Stimulated activated naive B cell treated with anti-CD40 and anti-IgM and Interleukin-4, amounts not matched to agents 10 μg/mL and 1 μg/mL and 100 μg/mL, for 72 hours (primary cell): Measurements from ENCODE around the gene TRIM23.
"Not testable (repeated sequence)": the region's sequence is repeated elsewhere in the genome, so short reads cannot be mapped to it uniquely, and the experiment has no call there.

Experiments
- ATAC-seq, 2 donors: fragments of 150-1000 bp; cut with Tn5 transposase; replicated peaks; 2 replicates each; pipeline ENCODE4 v1.10.0; 2021; ENCODE audit warnings: moderate library complexity in 1 of 2
- DNase-seq: peaks from one replicate; pipeline ENCODE4 v3.0.0; 2021
- H3K27ac Mint-ChIP-seq: one replicate; pipeline ENCODE4 v1.8.0; 2022; ENCODE audit warnings: mild to moderate bottlenecking, mixed read lengths
- H3K27me3 Mint-ChIP-seq, 2 donors: one replicate each; pipeline ENCODE4 v1.8.0; 2022; ENCODE audit warnings: mixed read lengths in 2 of 2
- H3K36me3 Mint-ChIP-seq, 2 donors: one replicate each; pipeline ENCODE4 v1.8.0; 2022; ENCODE audit warnings: mixed read lengths in 2 of 2, mild to moderate bottlenecking in 1 of 2
- H3K4me1 Mint-ChIP-seq, 2 donors: one replicate each; pipeline ENCODE4 v1.8.0; 2022; ENCODE audit warnings: mixed read lengths in 2 of 2, mild to moderate bottlenecking in 1 of 2
- H3K4me3 Mint-ChIP-seq, 2 donors: one replicate each; pipeline ENCODE4 v1.8.0; 2022; ENCODE audit warnings: mild to moderate bottlenecking in 2 of 2, mixed read lengths in 2 of 2, moderate library complexity in 1 of 2
- H3K9me3 Mint-ChIP-seq, 2 donors: one replicate each; pipeline ENCODE4 v1.8.0; 2022; ENCODE audit warnings: mixed read lengths in 2 of 2, mild to moderate bottlenecking in 1 of 2

The TRIM23 gene

DNA sequence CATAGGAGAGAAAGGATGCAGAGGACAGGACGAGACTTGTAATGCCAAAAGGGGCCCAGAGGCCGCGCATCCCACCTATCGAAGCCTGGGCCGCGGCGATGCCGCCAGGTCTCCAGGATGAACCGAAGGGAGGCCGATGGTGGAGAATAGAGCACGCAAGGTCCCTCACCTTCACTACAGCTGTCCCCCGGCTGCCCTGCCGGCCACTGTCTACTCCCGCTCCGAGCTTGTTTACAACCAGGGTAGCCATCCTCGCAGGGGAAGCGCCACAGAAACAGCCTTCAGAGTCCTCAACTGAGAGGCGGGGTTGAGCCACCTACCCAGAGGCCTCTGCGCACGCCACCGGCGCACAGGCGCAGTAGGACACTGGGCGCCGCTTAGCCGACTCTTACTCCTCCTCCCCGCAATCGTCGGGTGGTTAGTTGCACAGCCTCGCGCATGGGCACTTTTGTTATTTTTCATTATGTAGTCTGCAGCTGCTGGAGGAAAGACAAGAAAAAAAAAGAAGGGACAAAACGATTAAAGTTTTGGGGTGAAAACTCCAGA lies at the start of gene TRIM23:
Gene TRIM23 (minus strand): TSS at position 309 of the 546 bp plus-strand sequence. CDS start 59 bp downstream, at position 250.
- peak; percentile 97 for ATAC-seq
- Mint-ChIP-seq H3K4me1 (peaks cover 14 to 26% of the 10 kb centered on the region in 2 donors), H3K27me3 (no peaks in the 10 kb centered on the region), H3K36me3 (peaks cover 2 to 3% of the 10 kb centered on the region in 2 donors), H3K4me3 (peak within 1 kb of the TSS; percentile 97 to 99), H3K27ac (peak within 1 kb of the TSS; percentile 99), H3K9me3 (no peaks in the 10 kb centered on the region)
- DNase-seq, result peak; percentile 90

- ATAC-seq (no peak), DNase-seq (no peak)
- H3K27me3 Mint-ChIP-seq, result no peaks in the 10 kb centered on the region
- H3K36me3 Mint-ChIP-seq, result peaks cover 32 to 48% of the 10 kb centered on the region in 2 donors
- no peaks in the 10 kb centered on the region for H3K9me3 Mint-ChIP-seq
- H3K27ac Mint-ChIP-seq, result no peak overlapping the region
- H3K4me1 Mint-ChIP-seq, result peaks cover 3 to 6% of the 10 kb centered on the region in 2 donors
- no peak overlapping the region for H3K4me3 Mint-ChIP-seq
Measured at GRCh38 chr5:65672796-65673195, 48.7 kb upstream of the TRIM23 start.

DNA sequence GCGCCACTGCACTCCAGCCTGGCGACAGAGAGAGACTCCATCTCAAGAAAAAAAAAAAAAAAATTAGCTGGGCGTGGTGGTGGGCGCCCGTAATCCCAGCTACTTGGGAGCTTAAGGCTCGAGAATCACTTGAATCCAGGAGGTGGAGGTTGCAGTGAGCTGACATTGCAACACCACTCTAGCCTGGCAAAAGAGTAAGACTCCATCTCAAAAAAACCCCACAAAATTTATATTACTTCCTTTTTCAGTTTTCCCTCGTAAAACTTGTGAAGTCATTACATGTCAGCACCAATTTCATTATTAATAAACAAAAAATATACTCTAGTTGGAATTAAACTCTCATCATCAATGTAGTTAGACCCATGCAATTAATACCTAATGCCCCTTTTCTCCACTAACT lies 44.6 kb upstream of the TRIM23 start:
- Mint-ChIP-seq H3K4me1 (no peaks in the 10 kb centered on the region), H3K9me3 (no peaks in the 10 kb centered on the region), H3K4me3 (no peak overlapping the region), H3K27ac (no peak overlapping the region), H3K27me3 (no peaks in the 10 kb centered on the region), H3K36me3 (peaks cover 15 to 34% of the 10 kb centered on the region in 2 donors)
- DNase-seq, result no peak
- ATAC-seq, result no peak

GRCh38 chr5:65663804-65664521 lies 39.8 kb upstream of the TRIM23 start:
- Mint-ChIP-seq H3K27ac (no peak overlapping the region), H3K27me3 (no peaks in the 10 kb centered on the region), H3K36me3 (peaks cover 27 to 44% of the 10 kb centered on the region in 2 donors), H3K4me1 (no peaks in the 10 kb centered on the region), H3K9me3 (no peaks in the 10 kb centered on the region), H3K4me3 (no peak overlapping the region)
- ATAC-seq (no peak), DNase-seq (no peak)

GRCh38 chr5:65654713-65655112 lies 30.6 kb upstream of the TRIM23 start:
- H3K4me1 Mint-ChIP-seq, result no peaks in the 10 kb centered on the region
- DNase-seq, result no peak
- H3K27me3 Mint-ChIP-seq, result no peaks in the 10 kb centered on the region
- no peaks in the 10 kb centered on the region for H3K9me3 Mint-ChIP-seq
- no peak overlapping the region for H3K27ac Mint-ChIP-seq
- H3K36me3 Mint-ChIP-seq, result peaks cover 15 to 27% of the 10 kb centered on the region in 2 donors
- no peak for ATAC-seq
- H3K4me3 Mint-ChIP-seq, result no peak overlapping the region

DNA sequence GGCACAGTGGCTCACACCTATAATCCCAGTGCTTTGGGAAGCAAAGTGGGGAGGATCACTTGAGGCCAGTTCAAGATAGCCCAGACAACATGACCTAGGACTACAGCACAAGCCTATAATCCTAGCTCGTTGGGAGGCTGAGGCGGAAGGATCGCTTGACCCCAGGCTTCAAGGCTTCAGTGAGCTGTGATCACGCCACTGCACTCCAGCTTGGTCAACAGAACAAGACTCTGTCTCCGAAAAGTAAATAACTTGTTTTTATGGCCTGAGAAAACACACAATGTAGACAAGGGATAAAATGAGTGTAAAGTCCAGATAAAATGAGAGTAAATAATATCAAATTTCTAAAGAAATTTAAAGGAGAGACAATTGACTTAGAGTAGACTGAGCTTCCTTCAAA lies 27.0 kb upstream of the TRIM23 start:
- Mint-ChIP-seq H3K27me3 (no peaks in the 10 kb centered on the region), H3K4me1 (no peaks in the 10 kb centered on the region), H3K4me3 (no peak overlapping the region), H3K9me3 (no peaks in the 10 kb centered on the region), H3K36me3 (peaks cover 23 to 33% of the 10 kb centered on the region in 2 donors), H3K27ac (no peak overlapping the region)
- ATAC-seq, result no peak
- DNase-seq, result no peak

DNA sequence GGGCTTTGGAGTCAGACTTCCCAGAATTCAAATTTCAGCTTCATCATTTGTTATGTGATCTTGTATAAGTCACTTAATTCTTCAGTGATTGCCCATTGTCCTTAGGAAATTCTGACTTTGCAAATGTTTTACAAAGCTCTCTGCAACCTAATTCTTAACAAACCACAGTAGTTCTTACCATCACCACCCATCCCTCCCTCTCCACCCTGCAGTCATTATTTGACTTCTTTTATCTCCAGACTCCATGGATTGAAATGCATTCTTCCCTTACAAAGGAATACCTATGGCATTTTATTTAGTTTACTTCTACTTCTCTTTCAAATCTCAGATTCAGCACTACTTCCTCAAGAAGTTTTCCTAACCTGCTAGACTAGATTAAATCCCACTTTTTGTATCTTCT lies 23.8 kb upstream of the TRIM23 start:
- H3K4me3 Mint-ChIP-seq, result no peak overlapping the region
- no peak overlapping the region for H3K27ac Mint-ChIP-seq
- H3K9me3 Mint-ChIP-seq, result no peaks in the 10 kb centered on the region
- H3K4me1 Mint-ChIP-seq, result no peaks in the 10 kb centered on the region
- no peak for ATAC-seq
- no peak for DNase-seq
- peaks cover 20 to 31% of the 10 kb centered on the region in 2 donors for H3K36me3 Mint-ChIP-seq
- H3K27me3 Mint-ChIP-seq, result no peaks in the 10 kb centered on the region

- ATAC-seq (no peak), DNase-seq (no peak)
- H3K4me1 Mint-ChIP-seq, result no peaks in the 10 kb centered on the region
- H3K36me3 Mint-ChIP-seq, result peaks cover 17 to 33% of the 10 kb centered on the region in 2 donors
- H3K27ac Mint-ChIP-seq, result no peak overlapping the region
- no peak overlapping the region for H3K4me3 Mint-ChIP-seq
- no peaks in the 10 kb centered on the region for H3K27me3 Mint-ChIP-seq
- H3K9me3 Mint-ChIP-seq, result no peaks in the 10 kb centered on the region
Measured at GRCh38 chr5:65646938-65647337, 22.8 kb upstream of the TRIM23 start.

- H3K27ac Mint-ChIP-seq, result no peak overlapping the region
Measured at GRCh38 chr5:65640240-65640639, 16.1 kb upstream of the TRIM23 start.

DNA sequence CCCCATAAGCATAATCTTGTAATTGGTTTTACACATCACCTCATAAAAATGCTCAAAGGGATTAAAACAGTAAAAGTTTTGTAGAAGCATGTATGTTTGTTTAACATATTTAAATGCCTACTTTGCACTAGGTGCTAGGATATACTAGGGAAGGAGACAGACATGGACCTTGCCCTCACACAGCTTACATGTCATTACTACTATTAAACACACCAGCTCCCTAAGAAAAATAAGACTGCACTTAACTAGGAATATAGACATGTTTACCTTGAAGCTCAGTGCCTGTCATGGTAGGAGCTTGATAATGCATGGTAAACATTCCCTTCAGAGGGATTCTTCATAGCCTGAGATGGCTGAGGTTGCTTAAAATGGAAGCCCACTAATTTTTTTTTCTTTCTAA lies 6.8 kb upstream of the TRIM23 start:
- peaks cover 7 to 11% of the 10 kb centered on the region in 2 donors for H3K36me3 Mint-ChIP-seq
- no peaks in the 10 kb centered on the region for H3K27me3 Mint-ChIP-seq
- H3K4me3 Mint-ChIP-seq, result no peak overlapping the region
- DNase-seq, result no peak
- peaks cover under 1 to 10% of the 10 kb centered on the region in 2 donors for H3K4me1 Mint-ChIP-seq
- ATAC-seq, result no peak
- H3K9me3 Mint-ChIP-seq, result no peaks in the 10 kb centered on the region
- H3K27ac Mint-ChIP-seq, result no peak overlapping the region

More at GRCh38 chr5:65640240-65640639, 16.1 kb upstream of the TRIM23 start:
- Mint-ChIP-seq H3K36me3 (peaks cover 12 to 34% of the 10 kb centered on the region in 2 donors), H3K4me3 (no peak overlapping the region), H3K9me3 (peaks cover 0 to 3% of the 10 kb centered on the region in 2 donors), H3K4me1 (no peaks in the 10 kb centered on the region), H3K27me3 (no peaks in the 10 kb centered on the region)
- DNase-seq (no peak), ATAC-seq (no peak)

GRCh38 chr5:65625743-65626142 lies 1.6 kb upstream of the TRIM23 start:
- no peaks in the 10 kb centered on the region for H3K27me3 Mint-ChIP-seq
- H3K4me3 Mint-ChIP-seq, result peak overlapping the region; percentile 97 to 99
- ATAC-seq, result no peak
- peaks cover 11 to 29% of the 10 kb centered on the region in 2 donors for H3K4me1 Mint-ChIP-seq
- no peaks in the 10 kb centered on the region for H3K9me3 Mint-ChIP-seq
- H3K36me3 Mint-ChIP-seq, result peaks cover 7 to 10% of the 10 kb centered on the region in 2 donors
- H3K27ac Mint-ChIP-seq, result peak overlapping the region; percentile 25
- DNase-seq, result no peak

GRCh38 chr5:65624571-65625555 lies 730 bp upstream of the TRIM23 start, which contains the start of the genes SHLD3 and TRAPPC13:
TSS of gene SHLD3 (plus strand) at chr5:65625027. CDS start at chr5:65629588, 4,561 bp downstream.
TSS of gene TRAPPC13 (plus strand) at chr5:65625027. CDS start at chr5:65625061, 34 bp downstream.
- ATAC-seq (peak; percentile 78 to 84), DNase-seq (peak; percentile 81)
- H3K4me1 Mint-ChIP-seq, result peaks cover 11 to 27% of the 10 kb centered on the region in 2 donors
- H3K36me3 Mint-ChIP-seq, result peaks cover 6 to 9% of the 10 kb centered on the region in 2 donors
- no peaks in the 10 kb centered on the region for H3K9me3 Mint-ChIP-seq
- H3K4me3 Mint-ChIP-seq, result peak within 1 kb of the TSS; percentile 97 to 99
- H3K27me3 Mint-ChIP-seq, result no peaks in the 10 kb centered on the region
- H3K27ac Mint-ChIP-seq, result peak within 1 kb of the TSS; percentile 99

DNA sequence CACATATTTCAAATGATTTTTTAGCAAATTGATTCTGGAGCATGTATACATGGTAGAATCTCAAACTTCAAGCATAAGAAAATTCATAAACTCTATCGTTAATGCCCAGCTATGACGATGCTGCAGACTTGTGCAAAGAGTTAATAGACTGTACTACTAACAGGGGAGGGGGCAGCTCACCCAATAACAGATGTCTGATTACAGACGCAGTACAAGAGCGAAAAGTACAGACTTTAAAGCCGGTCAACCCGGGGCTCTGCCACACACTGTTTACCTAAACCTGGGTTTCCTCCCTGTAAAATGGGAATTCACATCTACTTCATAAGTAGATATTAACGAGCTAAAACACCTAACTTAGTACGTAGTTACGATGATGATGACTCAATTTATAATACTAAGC lies 651 bp downstream of the TRIM23 start:
- peak overlapping the region; percentile 99 for H3K27ac Mint-ChIP-seq
- no peaks in the 10 kb centered on the region for H3K27me3 Mint-ChIP-seq
- H3K36me3 Mint-ChIP-seq, result peaks cover 2 to 3% of the 10 kb centered on the region in 2 donors
- H3K9me3 Mint-ChIP-seq, result no peaks in the 10 kb centered on the region
- peak overlapping the region; percentile 97 to 99 for H3K4me3 Mint-ChIP-seq
- ATAC-seq (no peak), DNase-seq (no peak)
- H3K4me1 Mint-ChIP-seq, result peaks cover 16 to 27% of the 10 kb centered on the region in 2 donors

DNA sequence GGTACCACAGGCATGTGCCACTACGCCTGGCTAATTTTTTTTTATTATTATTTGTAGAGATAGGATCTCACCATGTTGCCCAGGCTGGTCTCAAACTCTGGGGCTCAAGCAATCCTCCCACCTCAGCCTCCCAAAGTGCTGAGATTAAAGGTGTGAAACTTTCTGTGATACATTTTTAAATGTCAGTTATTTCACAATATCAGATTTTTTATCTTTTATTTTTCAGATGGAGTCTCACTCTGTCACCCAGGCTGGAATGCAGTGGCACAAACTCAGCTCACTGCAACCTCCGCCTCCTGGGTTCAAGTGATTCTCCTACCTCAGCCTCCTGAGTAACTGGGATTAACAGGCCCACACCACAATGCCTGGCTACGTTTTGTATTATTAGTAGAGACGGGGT lies 2.2 kb downstream of the TRIM23 start:
- not testable (repeated sequence) for ATAC-seq, DNase-seq, H3K27me3 Mint-ChIP-seq, H3K36me3 Mint-ChIP-seq, H3K27ac Mint-ChIP-seq, H3K9me3 Mint-ChIP-seq, H3K4me3 Mint-ChIP-seq
- peaks cover 18 to 27% of the 10 kb centered on the region in 2 donors for H3K4me1 Mint-ChIP-seq
